GM19468 (cell line): ENCODE results near the gene NONO.
"Not testable (repeated sequence)": the region's sequence is repeated elsewhere in the genome, so short reads cannot be mapped to it uniquely, and the experiment has no call there.

ENCODE experiments used
- ATAC-seq: cut with Tn5 transposase; IDR thresholded peaks from one replicate; pipeline ENCODE4 v1.9.1; 2021; ENCODE audit warnings: mild to moderate bottlenecking, moderate library complexity, moderate number of reproducible peaks; ENCODE audit not compliant: unreplicated experiment; ENCODE audit errors: extremely low read depth

NONO gene, protein sequence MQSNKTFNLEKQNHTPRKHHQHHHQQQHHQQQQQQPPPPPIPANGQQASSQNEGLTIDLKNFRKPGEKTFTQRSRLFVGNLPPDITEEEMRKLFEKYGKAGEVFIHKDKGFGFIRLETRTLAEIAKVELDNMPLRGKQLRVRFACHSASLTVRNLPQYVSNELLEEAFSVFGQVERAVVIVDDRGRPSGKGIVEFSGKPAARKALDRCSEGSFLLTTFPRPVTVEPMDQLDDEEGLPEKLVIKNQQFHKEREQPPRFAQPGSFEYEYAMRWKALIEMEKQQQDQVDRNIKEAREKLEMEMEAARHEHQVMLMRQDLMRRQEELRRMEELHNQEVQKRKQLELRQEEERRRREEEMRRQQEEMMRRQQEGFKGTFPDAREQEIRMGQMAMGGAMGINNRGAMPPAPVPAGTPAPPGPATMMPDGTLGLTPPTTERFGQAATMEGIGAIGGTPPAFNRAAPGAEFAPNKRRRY

DNA sequence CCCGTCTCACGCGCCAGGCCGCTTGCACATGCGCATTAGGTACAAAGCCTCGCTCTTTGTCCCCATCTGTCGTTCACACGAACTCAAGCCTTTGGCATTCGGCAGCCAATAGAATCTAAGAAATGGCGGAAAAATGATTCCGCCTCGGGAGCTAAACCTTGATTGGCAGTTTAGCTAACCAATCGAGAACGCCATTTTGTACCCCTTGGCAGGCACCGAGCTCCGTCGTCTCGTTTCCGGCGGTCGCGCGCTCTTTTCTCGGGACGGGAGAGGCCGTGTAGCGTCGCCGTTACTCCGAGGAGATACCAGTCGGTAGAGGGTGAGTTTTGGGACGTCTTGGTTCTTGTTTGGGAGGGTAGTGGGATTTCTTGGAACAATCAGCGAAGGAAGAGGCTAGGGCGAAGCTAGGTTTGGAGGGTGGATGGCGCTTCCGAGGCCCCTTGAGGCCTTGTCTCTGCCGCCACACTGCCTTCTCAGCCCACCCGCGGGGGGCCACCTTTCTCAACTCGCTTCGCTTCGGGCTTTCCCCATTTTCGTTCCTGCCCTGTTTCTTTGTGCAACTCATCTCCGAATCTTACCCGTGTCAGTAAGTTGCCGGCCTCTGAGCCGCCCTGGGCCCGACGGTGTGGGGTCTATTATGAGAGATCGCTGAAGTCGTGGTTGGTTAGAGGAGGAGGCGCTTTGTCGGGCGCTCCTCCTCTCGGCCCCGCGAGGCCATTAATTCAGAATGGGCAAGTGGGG lies at the start of gene NONO:
Gene NONO (plus strand): TSS at position 233 of the 741 bp plus-strand sequence. CDS start 7,003 bp downstream, outside the sequence.
- ATAC-seq, result peak; percentile 62

DNA sequence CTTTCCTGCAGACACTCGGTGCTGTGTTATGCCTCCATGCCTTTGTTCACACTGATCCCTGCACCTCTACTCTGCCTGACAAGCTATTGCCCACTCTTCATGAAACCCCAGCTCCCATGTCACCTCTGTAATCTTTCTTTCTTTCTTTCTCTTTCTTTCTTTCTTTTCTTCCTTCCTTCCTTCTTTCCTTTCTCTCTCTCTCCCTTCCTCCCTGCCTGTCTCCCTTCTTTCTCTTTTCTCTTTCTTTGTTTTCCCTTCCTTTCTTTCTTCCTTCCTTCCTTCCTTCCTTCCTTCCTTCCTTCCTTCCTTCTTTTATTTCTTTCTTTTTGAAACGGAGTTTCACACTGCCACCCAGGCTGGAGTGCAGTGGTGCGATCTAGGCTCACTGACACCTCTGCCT lies 48.0 kb upstream of the NONO start:
- ATAC-seq, result no peak

DNA sequence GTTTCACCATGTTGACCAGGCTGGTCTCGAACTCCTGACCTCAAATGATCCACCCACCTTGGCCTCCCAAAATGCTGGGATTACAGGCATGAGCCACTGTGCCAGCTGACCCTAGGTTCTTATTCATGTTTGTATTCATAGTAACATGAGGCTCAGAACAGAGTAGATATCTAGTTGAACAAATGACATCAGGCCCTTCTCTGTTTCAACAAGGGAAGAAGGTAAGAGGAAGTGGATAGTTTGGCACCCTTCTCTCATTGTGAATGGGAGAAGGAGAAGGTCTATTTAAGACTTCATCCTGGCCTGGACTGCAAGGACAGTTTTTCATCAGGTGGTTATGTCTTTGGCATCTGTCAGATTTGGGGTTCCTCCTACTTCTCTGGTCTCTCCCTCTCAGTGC lies 46.6 kb upstream of the NONO start:
- no peak for ATAC-seq

DNA sequence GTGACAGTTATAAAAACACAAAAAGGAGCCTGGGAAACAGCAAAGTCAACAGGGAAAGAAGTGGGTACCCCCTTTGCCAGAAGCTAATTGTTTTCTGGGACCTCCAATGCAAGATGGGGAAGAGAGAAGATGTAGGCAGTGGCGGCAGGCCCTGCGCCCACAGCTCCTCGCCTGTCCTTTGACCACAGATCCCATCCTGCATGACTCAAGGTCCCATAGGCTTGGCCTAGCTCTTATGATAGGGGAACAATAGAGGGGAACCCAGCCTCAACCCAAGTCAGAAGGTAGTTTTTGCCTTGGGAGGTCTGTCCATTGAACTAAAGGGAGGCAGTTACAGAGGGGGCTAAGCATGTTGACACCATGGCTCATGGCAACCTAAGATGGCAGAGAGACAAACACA lies 43.7 kb upstream of the NONO start:
- ATAC-seq, result no peak

DNA sequence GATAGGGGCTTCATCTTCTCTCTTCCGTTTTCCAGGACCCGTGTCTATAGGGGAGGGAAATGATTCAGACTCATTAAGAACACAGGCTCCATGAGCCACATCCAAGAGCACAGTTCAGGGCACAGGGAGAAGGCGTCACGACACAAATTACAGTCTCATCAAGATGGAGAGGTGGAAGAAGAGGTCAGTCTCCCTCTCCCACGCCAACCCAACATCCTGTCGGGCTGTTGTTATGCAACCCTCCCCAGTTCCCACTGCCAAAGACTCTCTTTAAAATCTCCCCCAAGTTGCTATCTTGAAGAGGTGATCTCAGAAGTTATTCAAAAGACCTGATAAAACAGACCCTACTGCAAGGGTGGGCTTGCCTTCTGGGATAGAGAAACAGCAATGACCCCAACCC lies 42.1 kb upstream of the NONO start:
- no peak for ATAC-seq

DNA sequence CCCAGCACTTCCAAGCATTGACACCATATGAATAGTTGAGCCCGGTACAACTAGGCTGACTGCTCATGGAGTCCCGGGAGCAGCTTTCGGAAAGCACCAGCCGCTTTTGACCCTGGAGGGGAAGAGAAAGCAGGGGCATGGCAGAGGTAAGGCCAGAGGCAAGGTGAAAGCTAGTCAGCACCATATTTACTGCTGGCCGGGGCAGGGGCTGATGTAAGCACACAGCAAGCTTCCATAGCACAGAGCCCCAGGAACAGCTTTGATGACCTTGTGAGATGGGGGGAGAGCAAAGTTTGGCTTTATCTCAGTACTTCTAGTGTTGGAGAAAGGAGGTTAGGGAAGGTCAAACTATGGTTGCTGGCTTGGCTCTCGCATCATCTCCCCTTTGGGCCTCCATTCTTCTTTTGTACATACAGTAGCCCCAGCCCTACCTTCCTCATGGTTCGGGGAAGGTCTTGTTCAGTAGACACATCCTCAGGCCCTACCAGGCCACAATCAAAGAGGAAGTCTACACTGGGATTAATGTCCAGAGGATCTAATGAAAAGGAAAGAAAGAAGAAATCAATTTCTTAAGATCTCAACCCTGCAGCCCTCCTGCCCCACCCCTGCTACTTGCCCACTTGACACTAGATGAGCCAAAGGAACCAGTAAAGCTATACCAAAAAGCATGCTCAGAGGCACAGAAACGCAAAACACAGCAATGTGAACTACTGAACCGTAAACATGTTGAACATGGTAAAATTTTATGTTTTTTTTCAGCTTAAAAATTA lies 38.9 kb upstream of the NONO start:
- ATAC-seq, result no peak

DNA sequence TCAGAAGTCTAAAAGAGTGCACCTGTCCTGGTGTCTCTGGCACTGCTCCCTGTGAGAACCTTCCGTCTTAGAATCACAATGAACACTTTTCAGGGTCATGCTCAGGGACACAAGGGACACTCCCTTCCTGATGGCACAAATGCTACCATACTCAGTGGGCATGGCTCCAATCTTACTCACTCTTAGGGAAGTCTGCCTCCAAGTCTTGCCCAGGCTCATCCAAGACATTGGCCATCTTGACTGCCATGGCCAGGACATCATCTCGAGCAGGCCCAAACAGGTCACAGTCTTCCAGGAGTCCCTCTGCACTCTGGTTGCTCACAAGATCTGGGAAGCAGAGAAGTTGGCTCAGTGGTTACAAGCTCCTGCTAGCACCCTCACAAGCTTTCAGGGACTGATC lies 38.3 kb upstream of the NONO start:
- ATAC-seq, result no peak

DNA sequence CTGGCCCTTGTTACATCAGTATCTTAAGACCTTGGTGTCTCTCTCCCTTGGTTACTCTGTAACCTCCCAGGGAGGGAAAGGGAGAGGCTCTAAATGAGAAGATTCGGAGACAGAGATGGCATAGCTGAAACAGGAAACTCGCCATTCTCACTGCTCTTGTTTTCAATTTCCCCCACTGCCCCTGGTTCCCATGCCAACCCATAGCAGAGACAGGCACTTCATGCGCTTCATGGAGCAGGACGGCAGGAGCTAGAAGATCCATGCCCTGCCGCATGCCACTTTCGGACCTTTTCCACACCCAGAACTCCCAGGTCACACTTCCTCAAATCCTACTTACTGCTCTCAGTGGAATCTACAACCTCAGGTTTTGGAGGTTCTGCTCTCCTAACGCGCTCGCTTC lies 32.6 kb upstream of the NONO start:
- ATAC-seq, result no peak

DNA sequence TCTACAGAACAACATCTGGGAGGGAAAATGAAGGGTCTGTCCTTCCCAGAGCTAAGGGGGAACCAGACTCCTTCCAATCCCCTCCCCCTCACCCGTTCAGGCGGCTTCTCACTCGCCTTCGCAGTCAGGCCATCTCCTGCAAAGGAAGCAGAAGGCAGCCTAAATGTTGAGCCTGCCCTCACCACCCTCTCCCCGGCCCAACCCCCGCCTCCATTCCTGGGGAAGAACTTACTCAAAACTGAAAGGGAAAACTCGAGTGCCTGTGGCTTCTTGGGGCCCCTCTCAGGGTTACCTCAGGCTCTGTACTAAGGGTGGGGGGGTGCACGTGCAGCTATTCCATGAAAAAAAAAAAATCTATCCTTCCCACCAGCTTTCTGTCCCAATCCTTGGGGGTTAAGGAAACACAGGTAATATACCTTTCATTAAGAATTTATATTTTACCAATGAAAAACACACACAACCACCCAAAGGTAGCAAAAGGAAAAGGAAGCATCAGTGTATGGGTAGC lies 31.9 kb upstream of the NONO start:
- ATAC-seq, result no peak

DNA sequence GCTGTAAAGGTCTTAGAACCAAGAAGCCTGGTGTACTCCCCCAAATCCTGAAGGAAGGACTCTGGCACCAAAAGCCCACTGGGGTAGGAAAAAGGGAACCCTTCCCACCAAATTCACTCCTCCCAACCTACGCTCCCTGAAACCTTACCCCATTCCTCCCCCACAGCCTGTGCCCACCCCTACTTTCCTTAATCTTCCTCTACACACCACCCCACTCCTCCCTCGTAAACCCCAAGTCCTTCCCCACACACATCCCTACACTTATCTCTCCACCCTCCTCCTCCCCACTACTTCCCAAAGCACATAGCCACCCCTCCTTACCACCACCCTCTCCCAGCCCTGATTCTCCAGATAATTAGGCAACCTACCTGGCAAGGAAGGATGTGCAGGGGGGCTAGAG lies 31.2 kb upstream of the NONO start:
- ATAC-seq, result no peak

DNA sequence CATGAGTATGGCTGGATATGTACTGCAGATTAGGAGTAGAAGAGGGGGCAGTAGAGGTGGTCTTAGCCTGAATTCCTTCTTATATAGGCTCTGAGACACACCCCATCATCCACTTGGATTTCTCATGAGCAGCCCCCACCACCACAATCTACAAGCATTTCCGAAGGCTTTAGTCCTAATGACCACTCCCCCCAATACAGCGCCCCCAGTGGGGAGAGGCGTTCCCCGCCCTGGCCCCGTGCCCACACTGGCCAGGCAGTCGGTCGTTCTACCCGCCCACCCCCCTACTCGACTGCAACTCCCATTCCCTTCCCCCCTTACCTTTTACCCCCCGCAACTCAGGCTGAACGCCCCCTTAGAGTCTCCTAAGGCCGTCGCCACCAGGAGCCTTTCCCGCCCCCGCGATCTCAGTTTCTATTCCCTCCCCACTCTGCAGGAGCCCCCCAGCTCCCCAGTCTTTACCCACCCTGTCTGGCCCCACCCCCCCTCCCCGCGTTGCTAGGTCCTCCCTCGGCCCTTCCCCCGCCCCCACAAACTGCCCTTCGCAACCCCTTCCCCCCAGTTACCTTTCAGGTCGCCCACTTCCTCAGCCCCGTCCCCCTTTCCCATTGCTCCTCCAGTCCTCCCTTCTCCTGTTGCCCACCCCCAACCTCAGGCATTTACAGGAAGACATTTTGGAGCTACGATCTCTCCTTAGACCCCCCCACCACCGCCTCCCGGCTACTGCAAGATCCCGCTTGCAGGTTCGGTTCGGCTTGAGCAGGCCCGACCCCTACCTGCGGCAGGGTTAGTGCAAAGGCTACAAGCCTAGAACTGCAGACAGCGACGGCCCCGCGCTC lies 30.0 kb upstream of the NONO start:
- no peak for ATAC-seq

DNA sequence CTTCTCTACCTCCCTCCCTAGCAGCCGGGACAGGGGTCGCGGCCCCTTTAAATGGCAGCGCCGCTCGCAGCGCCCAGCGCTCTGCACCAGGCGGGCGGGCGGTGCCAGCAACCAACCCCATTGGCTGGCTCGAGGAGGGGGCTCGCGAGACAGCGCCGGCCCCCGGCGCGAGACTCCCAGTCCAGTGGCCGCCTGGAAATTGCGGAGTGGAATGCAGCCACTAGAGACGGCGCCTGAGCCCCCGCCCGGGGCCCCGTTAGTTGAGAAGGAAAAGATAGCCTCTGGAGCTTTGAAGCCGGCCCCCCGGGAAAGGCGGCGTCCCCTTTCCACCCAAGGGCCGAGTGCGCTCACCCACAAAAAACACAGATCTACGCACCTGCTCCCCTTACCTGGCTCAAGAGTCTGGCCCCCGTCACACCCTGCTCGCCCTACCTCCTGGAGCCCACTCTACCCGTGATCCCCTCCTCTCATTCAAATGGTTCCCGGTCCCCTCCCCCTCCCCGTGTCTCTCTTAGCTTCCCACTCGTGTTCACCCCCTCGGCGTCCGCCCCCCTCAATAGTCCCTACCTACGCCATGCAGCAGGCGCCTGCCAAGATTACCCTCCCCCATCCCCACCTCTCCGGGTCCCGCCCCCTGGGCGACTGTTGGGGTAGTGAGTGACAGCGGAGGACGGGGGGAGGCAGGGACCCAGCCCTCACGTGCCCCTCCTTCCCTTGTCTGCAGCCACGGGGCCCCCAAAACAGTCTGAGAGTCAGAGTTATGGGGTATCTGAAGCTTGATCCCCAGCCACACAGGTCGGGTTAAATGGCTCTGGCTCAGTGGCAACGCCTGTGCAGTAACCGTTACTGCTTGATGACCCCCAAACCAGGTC lies 29.1 kb upstream of the NONO start, which contains the start of gene ZMYM3:
Gene ZMYM3 (minus strand): TSS at position 49 of the 872 bp plus-strand sequence. CDS start 885 bp downstream, outside the sequence.
- ATAC-seq, result peak; percentile 82

DNA sequence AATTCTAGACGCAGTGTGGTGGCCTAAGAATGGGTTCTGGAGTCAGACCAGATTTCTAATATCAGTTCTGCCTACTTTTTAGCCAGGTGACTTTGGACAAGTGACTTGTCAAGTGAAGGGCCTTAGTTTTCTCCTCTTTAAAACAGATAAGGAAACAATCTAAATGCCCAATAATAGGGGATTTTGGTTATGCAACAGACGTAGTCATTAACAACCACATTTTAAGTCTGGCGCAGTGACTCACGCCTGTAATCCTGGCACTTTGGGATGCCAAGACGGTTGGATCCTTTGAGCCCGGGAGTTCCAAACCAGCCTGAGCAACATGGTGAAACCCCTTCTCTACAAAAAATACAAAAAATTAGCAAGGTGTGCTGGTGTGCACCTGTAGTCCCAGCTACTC lies 27.4 kb upstream of the NONO start:
- no peak for ATAC-seq

DNA sequence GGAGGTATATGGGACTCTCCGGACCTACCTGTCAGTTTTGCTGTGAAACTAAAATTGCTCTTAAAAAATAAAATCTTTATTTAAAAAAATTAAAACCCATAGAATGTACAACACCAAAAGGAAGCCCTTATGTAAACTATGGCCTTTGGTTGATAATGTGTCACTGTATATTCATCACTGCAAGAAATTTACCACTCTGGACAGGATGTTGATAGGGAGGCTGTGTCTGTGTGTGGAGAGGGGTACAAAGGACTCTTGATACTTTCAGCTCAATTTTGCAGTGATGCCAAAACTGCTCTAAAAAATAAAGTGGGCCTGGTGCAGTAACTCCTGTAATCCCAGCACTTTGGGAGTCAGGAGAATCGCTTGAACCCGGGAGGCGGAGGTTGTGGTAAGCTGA lies 26.6 kb upstream of the NONO start:
- ATAC-seq, result no peak

DNA sequence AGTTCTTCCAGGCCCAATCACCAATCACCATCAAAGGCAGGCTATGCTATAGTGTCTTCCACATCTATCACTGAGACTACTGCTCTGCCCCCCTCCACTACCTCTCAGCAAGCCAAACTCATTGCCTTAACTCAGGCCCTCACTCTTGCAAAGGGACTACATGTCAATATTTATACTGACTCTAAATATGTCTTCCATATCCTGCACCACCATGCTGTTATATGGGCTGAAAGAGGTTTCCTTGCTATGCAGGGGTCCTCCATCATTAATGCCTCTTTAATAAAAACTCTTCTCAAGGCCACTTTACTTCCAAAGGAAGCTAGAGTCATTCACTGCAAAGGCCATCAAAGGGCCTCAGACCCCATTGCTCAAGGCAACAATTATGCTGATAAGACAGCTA lies 14.8 kb upstream of the NONO start:
- ATAC-seq, result not testable (repeated sequence)

DNA sequence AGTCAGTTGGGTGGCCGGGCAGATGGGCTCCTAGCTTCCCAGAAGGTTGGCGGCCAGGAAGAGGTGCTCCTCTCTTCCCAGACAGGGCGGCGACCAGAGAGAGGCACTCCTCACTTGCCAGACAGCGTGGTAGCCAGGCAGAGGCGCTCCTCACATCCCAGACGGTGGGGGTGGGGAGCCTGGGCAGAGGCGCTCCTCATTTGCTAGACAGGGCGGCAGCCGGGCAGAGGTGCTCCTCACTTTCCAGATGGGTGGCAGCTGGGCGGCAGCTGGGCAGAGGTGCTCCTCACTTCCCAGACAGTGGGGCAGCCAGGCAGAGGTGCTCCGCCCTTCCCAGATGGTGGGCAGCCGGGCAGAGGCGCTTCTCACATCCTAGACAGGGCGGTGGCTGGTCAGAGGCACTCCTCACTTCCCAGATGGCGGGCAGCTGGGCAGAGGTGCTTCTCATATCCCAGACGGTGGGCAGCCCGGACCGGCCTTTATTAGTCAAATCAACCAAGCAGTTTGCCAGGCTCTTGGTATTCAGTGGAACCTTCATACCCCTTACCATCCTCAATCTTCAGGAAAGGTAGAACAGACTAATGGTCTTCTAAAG lies 13.5 kb upstream of the NONO start:
- ATAC-seq, result no peak

DNA sequence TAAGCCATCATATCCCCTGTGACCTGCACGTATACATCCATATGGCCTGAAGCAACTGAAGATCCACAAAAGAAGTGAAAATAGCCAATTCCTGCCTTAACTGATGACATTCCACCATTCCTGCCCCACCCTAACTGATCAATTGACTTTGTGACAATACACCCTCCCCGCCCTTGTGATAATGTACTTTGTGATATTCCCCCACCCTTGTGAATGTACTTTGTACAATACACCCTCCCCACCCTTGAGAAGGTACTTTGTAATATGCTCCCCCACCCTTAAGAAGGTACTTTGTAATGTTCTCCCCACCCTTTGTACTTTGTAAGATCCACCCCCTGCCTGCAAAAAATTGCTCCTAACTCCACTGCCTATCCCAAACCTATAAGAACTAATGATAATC lies 11.1 kb upstream of the NONO start:
- ATAC-seq, result not testable (repeated sequence)

DNA sequence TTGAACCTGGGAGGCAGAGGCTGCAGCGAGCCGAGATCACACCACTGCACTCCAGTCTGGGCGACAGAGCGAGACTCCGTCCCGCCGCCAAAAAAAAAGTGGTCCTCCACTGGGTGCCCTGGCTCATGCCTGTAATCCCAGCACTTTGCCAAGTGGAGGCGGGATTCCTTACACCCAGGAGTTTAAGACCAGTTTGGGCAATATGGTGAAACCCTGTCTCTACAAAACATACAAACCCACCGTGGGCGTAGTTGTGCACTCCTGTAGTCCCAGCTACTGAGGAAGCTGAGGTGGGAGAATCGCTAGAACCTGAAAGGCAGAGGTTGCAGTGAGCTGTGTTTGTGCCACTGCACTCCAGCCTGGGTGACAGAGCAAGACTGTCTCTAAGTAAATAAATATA lies 2.1 kb upstream of the NONO start:
- ATAC-seq, result not testable (repeated sequence)
